Measurements from ENCODE around the gene MEG3.

Gene MEG3

DNA sequence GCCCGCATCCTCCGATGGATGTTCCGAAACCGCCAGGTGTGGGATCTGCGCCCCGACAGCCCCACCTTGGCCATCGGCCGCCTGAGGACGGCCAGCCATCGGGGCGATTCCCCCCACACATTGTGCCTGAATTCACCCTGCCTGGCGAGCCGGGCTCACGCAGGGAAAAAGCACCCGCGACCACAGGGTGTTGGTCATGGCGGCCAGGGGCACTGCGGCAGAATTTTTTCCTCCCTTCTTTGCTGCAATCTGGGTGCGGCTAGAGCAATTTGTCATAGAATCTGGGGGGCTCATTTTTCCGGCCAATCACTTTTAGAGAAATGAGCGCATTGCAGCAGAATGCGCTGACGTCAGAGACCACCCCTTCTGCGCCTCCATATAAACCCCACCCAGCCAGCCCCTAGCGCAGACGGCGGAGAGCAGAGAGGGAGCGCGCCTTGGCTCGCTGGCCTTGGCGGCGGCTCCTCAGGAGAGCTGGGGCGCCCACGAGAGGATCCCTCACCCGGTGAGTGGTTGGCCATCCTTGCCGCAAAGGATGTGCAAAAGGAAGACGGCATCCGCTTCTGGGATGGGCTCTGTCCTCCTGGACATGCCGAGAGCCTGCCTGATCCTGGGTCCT is at the start of gene MEG3:
TSS of gene MEG3 (plus strand) at position 406 of the 619 bp plus-strand sequence.
- in situ Hi-C loops (cut with MboI; ENCODE audit: low sequenced_read_pairs) = no loop called here

DNA sequence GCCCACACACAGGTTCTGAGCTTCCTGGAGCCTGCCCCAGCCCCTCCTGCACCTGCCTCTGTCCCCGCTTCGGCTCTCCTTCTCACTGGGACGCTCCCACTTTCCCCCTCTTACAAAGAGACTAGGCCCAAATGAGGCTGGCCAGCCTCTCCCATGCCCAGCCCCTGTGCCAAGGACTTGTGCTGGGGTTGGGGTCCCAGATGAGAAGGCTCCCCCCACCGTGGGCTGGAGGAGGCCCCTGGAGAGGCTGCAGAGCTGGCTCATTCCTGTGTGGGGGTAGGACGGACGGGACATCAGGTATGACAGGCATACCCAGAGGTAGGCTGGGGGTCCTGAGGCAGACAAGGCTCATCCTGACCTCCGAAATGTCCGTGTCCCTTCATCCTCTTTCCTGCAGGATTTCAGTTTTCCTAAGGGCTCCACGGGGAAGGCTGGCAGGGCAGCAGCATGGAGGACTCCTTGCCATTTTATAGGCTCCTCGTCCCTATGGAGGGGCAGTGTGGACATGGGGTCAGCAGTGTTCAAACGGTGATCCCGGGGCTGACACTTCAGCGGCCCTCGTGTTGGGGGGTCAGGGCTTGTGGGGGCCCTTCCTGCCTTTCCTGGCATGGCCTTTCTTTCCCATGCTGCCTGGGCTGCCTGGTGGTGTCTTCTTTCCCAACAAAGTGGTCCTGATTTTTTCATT is 49.1 kb upstream of the MEG3 start:
- in situ Hi-C loops (cut with MboI; ENCODE audit: low sequenced_read_pairs) = no loop called here

DNA sequence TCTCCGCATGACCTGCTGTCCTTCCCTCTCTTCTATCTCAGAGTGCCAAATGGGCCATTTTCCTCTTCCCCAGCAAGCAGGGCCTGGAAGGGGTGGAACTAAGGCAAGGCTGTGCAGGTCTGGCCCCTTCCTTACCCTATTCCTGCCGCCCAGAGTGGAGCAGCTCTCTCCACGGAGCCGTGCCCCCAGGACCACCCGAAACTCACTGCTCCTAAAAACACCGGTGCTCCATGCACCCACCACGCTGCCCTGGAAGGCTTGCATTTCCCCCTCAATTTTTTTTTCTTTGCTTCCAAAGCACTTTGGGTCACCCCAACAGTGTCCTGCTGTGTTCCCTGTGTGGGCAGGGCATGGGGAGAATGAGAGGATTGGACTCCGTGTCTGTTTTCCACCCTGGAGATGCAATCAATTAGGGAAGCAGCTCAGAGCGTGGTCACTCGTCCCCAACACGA is 48.5 kb upstream of the MEG3 start:
- in situ Hi-C loops (cut with MboI; ENCODE audit: low sequenced_read_pairs) = no loop called here

DNA sequence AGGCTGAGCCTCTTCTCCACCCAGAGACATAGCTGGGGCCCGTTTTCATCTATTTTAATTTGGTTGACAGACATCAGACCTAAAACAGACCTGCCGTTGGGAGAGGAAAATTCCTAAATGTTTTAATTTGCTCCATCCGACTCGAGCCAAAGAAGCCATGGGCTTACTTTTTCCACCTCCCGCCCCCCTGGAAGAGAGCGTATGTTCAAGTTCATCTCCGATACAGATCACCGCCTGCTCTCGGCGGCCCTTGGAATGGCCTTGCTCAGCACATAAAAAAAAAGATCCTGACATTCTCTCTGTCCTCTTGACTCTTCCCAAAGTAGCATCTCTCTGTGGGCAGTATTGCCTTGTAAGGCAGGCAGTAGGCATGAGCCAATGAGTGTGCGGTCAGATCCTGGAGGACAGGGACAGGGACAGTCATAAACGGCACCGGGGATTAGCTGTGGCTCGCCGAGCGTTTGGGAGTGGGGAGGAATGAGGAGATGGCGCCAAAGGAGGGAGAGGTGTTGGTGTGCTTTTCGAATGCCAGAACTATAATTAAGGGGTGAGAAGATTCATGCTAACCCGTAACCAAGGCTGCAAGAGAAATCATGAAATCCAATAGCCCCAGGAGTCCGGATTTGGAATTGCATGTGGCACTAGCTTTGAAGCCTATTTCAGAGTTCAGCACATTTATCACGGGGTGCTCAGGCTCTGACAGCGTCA is 47.9 kb upstream of the MEG3 start:
- in situ Hi-C loops (cut with MboI; ENCODE audit: low sequenced_read_pairs) = no loop called here

DNA sequence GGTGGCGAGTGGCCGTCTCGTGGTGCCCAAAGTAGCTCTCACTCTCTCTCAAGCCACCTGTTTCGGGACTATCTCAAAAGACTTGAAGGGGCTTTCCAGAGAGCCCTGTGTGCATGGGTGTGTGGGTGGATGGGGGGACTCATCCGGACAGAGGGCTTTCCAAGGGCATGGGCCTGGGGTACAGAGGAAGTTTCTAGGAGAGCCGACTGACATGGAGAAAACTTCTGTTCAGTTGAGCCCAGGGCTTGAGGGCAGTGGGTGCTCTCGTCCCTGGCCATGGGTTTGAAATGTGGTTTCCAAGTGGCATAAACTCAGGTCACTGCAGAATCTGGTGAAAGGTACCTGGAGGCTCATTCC is 47.4 kb upstream of the MEG3 start:
- in situ Hi-C loops (cut with MboI; ENCODE audit: low sequenced_read_pairs) = no loop called here

DNA sequence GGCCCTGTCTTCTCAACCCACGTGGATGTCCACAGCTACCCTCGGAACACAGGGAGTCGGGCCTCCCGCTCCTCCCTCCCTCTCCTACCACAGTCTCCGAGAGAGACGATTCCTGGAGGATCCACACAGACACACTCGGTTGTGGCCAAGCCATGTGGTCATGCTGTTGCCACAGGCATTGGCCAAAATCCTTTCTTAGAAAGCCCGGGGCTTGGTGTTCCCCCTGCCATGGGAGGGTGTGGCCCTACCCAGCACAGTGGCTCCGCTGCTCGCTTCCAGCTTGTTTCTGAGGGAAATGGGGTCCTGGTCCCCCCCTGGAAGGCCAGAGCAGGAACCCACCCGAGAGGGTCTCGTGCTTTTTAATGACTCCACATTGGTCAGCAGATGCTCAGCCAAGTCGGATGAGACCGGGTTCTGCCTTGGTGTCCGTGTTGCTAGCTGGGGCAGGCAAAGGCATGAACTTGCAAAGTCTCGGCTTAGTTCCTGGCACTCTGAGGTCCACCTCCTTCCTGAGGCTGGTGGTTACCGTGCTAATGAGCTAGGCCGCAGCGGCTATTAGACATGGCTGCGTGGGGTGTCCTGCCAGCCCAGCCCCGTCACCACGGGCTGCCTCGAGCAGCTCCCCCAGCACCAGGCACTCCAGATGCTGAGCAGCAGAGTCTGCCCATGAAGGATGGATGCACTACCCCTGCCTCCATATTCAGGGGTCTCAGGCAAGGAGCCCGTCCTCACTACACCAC is 46.8 kb upstream of the MEG3 start:
- in situ Hi-C loops (cut with MboI; ENCODE audit: low sequenced_read_pairs) = no loop called here

DNA sequence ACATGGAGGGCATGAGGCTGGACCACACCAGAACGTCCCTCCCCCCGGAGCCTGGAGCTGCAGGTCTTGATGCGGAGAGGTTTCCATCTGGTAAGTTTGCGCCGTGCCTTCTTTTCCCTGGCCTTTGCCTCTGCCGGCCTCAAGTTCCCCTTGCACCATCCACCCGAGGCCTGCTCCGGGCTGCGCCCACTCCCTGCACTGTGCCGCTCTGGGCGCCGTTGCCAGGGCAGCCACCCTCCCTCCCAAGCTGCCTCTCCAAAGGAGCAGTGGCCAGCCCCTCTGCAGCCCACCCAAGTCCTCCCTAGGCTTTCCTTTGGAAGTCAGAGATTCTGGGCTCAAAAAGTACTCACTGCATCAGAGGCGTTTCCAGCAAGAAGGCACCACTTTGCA is 46.2 kb upstream of the MEG3 start:
- in situ Hi-C loops (cut with MboI; ENCODE audit: low sequenced_read_pairs) = no loop called here

DNA sequence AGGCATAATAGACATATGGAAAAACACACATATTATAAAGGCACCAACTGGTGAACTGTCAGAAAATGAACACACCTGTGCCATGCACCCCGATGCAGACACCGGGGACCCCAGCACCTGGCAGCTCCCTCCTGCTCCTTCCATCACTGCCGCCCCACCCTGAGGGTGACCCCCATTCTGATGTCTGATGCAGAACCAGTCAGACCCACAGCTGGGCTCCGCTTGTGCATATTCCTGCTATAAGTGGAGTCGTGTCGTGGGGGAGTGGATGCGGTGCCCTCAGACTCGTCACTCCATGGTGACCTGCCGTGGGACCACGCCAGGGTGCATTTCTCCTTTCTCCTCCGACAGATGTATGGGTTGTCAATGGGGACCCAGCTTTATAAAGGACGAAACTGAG is 45.7 kb upstream of the MEG3 start:
- in situ Hi-C loops (cut with MboI; ENCODE audit: low sequenced_read_pairs) = no loop called here

DNA sequence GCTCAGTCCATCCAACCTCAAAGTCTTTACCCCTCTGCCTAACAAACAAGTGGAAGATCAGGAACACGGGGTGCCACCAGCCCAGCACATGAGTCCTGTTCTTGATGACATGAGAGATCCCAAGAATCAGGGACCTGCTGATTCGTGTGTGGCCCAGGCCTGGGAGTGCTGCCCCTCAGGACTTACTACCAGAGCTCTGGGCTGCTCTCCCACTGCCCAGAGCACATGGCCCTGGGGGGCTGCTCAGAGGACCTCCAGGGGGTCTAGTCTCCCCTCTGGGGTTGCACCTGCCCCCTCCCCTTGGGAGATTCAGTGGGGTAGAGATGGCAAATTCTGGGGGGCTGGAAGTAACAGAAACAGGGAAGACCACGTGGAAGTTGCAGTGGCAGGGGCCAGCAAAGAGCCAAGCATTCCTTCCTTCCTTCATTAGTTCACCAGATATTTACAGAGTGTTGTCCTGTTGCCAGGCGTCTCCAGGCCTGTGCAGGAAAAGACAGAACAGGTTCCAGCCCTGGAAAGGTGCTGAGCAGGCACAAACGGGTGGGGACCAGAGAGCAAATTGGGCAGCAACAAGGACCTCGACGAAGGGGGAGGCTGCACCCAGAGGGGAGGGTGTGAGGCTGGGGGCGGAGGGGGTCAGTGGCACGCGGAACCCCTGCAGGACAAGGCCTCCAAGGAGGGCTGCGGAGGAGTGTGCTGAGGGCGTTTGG is 45.1 kb upstream of the MEG3 start:
- in situ Hi-C loops (cut with MboI; ENCODE audit: low sequenced_read_pairs) = no loop called here

DNA sequence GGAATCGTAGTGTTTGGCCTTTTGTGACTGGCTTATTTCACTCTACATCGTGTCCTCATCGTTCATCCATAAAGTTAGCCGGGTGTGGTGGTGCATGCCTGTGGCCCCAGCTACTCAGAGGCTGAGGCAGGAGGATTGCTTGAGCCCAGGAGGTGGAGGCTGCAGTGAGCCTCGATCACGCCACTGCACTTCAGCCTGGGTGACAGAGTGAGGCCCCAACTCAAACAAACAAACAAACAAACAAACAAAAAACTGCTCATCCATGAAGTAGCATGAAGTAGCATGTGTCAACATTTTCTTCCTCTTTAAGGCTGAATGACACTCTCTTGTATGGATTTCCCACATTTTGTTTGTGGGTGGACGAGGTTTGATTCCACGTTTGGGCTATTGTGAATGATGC is 44.0 kb upstream of the MEG3 start:
- in situ Hi-C loops (cut with MboI; ENCODE audit: low sequenced_read_pairs) = no loop called here

DNA sequence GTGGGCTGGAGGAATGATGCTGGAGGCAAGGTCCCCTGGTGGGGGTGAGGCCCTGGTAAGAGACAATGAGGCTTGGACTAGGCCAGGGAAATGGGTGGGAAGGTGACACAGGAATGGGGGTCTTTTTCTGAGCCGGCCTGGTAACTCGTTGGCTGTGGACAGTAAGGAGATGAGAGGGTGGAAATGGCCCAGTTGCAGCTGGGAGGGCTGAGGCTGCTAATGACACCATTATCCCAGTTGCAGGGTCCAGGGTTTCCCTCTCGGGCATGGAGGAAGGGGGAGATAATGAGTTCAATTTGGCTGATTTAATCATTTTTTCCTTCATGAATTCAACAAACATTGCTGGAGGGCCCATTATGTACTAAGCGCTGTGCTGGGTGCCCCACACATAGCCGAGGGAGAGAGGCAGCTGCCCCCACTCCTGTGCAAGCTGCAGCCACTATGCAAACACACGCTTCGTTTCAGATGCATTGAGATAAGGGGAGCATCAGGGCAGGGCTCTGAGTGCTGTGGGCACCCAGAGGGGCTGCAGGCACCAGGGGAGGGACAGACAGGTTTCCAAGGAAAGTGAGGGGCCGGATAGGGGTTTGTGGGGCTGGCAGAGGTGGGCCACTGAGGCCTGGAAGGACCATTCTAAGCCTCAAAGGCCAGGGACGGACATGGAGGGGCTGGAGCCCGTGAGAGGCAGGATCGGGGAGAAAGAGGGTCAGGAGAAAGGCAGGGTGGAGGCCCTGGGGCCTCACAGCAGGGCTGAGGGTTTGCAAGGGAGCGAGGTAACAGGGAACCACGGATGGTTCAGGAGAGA is 43.2 kb upstream of the MEG3 start:
- in situ Hi-C loops (cut with MboI; ENCODE audit: low sequenced_read_pairs) = no loop called here

DNA sequence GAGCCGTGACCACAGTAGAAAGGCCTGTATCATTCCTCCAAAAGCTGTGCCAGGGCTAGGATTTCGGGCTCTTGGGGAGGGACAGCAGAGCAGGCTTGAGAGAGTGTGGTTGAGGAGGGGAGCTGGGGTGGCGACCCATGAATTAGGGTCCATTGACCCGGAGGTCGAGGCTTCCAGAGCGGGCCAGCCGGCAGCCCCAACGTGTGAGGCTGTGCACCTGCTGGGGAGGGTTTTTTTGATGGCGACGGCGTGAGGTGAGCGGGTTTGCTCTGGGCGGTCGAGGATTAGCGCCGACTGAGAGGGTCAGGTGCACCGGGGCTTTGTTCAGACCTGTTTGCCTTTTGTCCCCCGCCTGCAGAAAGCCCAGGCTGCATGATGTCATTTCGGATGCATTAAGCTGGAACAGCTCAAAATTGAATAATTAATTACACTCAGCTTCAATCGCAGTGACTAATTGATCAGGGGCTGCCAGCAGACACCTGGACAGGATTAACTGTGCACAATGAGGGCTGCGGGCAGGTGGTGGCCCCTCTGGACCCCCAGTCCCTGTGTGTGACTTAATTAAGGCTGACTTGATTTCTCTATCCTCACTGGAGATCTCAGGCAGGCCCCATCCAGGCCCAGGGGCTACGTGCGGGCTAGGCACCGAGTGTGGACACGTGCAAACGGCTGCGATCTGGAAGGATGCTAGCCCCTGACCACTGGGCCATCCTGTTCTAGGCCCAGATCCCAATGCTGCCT is 42.1 kb upstream of the MEG3 start:
- in situ Hi-C loops (cut with MboI; ENCODE audit: low sequenced_read_pairs) = no loop called here

DNA sequence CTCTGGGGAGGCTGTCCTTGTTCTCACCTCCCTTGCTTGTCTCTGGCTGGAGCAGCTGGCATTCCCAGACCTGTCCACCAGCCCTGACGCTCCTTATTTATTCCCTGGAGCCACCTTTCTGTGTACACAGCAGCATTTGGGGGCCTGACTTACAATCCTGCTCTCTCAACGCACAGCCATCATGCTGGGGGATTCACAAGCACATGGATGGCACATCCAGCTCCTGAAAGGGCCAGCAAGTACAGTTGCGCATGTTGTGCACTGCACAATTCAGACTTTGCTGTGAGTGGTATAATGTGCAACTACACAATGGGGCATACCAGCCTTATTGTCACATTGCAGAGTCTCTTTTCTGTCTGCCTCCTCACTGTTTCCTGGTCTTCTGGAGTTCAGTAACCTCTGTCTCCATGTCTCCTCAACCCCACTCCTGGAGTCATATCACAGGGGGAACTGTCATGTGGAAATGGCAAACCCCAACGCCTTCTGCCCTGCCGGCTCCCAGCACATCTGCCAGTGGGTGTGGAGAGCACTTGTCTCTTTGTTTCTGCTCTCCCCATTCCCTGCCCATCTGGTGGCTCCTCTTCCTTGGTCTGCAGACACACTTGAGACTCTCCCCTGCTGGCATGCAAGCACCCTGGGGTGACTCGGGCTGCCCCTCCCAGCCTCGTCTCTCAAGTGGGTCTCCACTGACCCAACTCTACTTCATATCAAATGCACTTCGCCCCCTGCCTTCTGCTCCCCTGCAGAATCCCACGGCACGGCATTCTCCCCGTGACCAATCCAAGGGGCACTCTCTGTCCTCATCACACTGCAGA is 41.2 kb upstream of the MEG3 start:
- in situ Hi-C loops (cut with MboI; ENCODE audit: low sequenced_read_pairs) = no loop called here

DNA sequence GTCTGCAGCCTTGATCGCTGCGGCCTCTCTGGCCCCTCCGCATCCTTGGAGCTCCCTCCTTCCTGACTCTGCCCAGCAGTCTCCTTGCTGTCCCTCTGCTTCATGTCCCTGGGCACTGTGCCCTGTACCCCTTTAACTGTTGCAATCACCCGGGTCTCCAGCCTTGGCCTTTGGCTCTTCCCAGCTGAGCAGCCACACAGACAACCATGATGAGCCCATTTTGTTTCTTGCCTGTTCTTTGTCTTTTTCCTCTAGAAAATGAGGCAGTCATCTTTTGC is 40.6 kb upstream of the MEG3 start:
- in situ Hi-C loops (cut with MboI; ENCODE audit: low sequenced_read_pairs) = no loop called here

DNA sequence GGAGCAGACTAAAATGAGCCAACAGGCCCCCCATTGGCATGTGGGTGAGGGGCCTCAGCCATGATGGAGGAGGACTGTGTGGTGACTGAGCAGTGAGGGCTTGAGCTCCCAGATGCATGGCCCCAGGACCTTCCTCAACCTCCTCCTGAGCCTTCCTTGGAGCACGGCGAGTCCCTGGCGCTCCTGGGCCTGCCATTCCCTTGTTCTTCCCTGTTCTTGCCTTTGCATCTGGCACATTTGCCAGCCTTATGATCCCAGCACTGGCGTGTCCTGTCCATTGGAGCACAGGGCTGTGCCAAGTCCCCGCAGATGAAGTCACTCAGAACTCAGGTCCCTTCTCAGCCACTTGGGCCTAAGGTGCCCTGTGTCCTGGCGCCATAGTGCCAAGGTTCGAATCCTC is 40.3 kb upstream of the MEG3 start:
- in situ Hi-C loops (cut with MboI; ENCODE audit: low sequenced_read_pairs) = no loop called here

DNA sequence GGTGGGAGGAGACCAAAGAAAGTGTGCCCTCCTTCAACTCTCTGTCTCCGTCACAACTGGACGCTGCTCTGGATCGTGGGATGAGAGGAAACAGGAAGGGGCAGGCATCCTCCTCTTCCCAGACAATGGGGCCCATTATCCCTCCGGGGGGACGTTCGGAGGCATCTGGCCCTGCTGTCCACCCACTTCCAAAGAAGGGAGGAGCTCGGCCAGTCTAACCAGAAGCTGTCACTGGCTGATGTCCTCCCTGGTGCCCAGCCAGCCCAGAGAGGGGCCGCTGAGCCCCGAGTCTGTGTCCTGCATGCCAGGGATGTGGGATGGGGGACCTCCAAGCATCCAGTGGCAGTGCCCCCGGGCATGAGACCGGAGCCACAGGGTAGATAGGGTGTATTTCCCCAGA is 39.8 kb upstream of the MEG3 start:
- in situ Hi-C loops (cut with MboI; ENCODE audit: low sequenced_read_pairs) = no loop called here

DNA sequence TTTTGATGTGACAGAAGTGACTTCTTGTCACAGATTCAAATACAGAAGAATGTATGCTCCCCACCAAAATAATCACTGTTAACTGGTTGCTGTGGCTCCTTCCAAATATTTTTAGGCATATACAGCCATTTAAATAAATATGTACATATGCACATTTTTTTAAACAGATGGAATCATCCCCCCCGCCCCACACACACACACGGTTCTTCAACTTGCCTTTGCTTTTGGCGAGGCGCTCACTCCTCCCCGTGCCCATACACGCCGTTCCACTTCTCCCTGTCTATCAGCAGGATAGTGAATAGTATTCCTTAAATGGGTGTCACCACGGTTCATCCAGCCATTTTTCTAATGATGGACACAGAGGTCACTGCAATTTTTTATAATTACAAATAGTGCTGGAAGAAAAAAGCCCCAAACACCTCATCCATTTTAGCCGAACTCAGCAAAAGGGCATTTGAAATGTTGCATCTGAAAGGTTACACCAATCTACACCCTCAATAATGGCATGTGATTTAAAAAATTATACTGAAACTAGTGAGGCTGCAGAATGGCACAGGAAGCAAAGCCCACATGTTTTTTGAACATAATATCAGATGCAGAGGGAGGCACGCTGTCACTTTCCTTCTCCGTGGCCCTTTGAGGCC is 39.2 kb upstream of the MEG3 start:
- in situ Hi-C loops (cut with MboI; ENCODE audit: low sequenced_read_pairs) = no loop called here

DNA sequence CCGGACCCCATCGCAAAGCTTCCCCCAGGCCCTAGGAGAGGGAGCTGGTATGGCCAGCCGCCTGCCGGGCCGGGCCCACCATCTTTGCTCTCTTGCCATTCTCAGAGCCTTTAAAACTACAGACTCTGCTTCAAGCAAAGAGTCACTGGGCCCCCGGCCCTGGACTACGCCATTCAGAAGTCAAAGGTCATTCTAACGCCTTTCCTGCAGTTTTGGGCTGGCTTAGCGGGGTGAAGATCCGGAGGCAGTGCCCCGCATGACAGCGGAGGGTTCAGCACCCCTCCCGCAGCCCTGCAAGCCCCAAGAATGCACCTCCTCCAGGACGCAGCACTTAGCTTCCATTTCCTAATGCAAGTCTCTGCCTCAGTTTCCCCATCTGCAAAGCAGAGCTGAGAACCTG is 38.3 kb upstream of the MEG3 start:
- in situ Hi-C loops (cut with MboI; ENCODE audit: low sequenced_read_pairs) = no loop called here

All from hTERT RPE-1 (cell line).